BE2C (cell line): ENCODE results near the gene METTL16.
A peak's percentile ranks its signal among the peaks of the same experiment; 100 is the strongest.

Source experiments
- DNase-seq: peaks from one replicate; pipeline ENCODE4 v3.0.0-alpha.2; 2020
- H3K27me3 ChIP-seq: fragments of 250-450 bp; sonication (Bioruptor Pico); 2 replicates; pipeline ENCODE4 v1.5.1; 2020; ENCODE audit warnings: mild to moderate bottlenecking
- H3K36me3 ChIP-seq: fragments of 250-450 bp; sonication (Bioruptor Pico); 2 replicates; pipeline ENCODE4 v1.5.1; 2020; ENCODE audit warnings: mild to moderate bottlenecking
- H3K4me1 ChIP-seq: fragments of 250-450 bp; sonication (Bioruptor Pico); 2 replicates; pipeline ENCODE4 v1.5.1; 2020
- H3K4me3 ChIP-seq: 2 replicates; pipeline ENCODE4 v1.5.1; 2011; ENCODE audit warnings: low read depth, low read length
- H3K9me3 ChIP-seq: fragments of 250-450 bp; sonication (Bioruptor Pico); 2 replicates; pipeline ENCODE4 v1.5.1; 2020
- TF ChIP-seq, protein P1 (sequence below): IDR thresholded peaks from 2 replicates; pipeline ENCODE4 v1.5.1; 2012; ENCODE audit warnings: mild to moderate bottlenecking, low read depth, low read length

METTL16 gene

DNA sequence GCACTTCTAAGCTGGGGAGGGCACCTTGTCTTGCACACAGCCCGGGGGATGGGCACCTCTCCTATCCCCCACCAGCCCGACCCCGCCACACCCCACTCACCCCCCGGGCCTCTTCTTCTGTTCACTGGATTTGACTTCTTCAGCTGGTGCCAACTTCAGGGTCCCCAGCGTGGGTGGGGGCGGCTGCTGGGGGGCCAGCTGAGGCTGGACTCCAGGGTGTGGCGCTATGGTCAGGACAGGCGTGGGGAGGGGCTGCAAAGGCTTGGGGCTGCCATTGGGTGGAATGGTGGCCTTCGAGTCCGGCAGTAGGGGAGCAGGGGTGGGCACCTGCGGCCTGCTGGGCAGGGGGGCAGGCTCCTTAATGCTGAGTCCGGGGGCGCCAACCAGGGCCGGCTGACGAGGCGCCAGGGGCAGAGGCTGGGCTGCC is 116.9 kb downstream of the METTL16 start:
- TF ChIP-seq, protein P1, sequence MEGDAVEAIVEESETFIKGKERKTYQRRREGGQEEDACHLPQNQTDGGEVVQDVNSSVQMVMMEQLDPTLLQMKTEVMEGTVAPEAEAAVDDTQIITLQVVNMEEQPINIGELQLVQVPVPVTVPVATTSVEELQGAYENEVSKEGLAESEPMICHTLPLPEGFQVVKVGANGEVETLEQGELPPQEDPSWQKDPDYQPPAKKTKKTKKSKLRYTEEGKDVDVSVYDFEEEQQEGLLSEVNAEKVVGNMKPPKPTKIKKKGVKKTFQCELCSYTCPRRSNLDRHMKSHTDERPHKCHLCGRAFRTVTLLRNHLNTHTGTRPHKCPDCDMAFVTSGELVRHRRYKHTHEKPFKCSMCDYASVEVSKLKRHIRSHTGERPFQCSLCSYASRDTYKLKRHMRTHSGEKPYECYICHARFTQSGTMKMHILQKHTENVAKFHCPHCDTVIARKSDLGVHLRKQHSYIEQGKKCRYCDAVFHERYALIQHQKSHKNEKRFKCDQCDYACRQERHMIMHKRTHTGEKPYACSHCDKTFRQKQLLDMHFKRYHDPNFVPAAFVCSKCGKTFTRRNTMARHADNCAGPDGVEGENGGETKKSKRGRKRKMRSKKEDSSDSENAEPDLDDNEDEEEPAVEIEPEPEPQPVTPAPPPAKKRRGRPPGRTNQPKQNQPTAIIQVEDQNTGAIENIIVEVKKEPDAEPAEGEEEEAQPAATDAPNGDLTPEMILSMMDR = no peak
- peaks cover 21% of the 10 kb centered on the region for H3K4me1 ChIP-seq
- H3K4me3 ChIP-seq = no peak overlapping the region
- DNase-seq = no peak
- H3K27me3 ChIP-seq = no peaks in the 10 kb centered on the region
- H3K9me3 ChIP-seq = no peaks in the 10 kb centered on the region
- H3K36me3 ChIP-seq = peaks cover 6% of the 10 kb centered on the region

DNA sequence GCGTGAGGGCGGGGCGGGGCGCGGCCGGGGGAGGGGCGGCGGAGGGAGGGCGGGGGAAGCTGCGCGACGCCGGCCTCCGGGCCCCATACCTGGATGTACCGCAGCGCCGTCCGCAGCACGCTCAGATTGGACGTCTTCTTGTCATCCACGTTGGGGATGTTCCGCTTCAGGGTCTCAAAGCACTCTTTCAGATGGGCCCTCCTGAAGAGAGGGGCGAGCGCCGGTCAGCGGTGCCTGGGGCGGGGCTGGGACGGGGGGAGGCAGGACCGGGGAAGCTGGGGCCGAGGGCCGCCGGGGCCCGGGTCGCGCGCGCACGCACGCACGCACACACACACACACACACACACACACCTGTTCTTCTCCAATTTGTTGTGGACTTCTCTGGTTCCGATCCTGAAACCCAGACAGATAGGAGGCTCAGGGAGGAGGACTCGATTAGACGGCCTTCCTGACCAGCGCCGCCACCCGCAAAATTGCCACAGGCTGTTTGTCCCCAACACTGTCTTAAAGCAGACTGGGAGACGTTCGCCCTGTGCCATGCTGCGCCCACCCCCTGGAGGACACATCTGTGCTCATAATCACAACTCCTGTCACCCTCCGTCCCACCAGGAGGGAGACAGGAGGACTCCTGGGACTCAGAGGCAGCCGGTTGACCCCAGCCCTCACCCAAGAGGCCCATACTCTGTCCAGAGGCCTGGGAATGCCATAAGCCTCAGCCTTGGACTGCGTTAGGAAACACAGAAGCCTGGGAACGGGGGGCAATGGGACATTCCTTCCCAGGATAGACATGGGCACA is 117.5 kb downstream of the METTL16 start:
- DNase-seq = no peak
- Histone ChIP-seq H3K4me3 (no peak overlapping the region), H3K27me3 (no peaks in the 10 kb centered on the region), H3K9me3 (no peaks in the 10 kb centered on the region), H3K36me3 (peaks cover 6% of the 10 kb centered on the region), H3K4me1 (peaks cover 21% of the 10 kb centered on the region)
- TF ChIP-seq, protein P1 = no peak

DNA sequence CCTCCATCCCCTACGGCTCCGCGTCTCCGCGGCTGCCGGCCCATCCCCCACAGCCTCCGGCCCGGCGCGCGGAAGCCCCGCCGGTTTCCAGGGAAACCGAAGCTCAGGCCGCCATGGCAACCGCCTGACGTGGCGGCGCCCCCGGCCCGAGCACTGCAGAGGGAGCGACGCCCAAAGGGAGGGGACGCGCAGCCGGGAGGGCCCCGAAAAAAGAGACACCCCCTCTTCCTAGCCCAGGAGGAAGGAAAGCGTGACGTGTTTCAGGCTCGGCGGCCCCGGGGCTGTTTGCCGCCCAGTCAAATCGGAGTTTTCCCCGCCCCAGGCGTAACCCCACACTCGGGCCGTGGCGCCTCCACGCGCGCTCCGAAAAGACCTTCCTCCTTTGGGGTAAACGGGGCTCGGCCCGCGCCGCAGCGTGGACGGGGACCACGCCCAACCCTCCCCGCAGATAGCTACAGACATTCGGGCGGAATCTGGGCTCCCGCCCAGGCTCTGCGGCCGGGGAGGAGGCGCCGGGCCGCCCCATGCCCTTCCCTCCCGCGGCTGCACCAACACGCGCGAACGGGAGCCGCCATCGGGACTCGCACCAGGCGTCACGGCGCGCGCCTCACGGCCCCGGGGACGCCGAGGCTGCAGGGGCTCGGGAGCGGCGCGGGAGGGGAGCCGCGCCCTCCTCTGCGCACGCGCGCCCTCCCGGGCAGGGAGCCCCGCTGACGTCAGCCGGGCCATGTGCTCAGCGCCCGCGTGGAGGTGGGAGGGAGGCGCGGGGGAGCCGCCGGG is 118.3 kb downstream of the METTL16 start:
- no peaks in the 10 kb centered on the region for H3K9me3 ChIP-seq
- TF ChIP-seq, protein P1 = no peak
- H3K4me3 ChIP-seq = peak overlapping the region; percentile 59
- H3K4me1 ChIP-seq = peaks cover 18% of the 10 kb centered on the region
- no peaks in the 10 kb centered on the region for H3K27me3 ChIP-seq
- peaks cover 6% of the 10 kb centered on the region for H3K36me3 ChIP-seq
- peak; percentile 87 for DNase-seq

DNA sequence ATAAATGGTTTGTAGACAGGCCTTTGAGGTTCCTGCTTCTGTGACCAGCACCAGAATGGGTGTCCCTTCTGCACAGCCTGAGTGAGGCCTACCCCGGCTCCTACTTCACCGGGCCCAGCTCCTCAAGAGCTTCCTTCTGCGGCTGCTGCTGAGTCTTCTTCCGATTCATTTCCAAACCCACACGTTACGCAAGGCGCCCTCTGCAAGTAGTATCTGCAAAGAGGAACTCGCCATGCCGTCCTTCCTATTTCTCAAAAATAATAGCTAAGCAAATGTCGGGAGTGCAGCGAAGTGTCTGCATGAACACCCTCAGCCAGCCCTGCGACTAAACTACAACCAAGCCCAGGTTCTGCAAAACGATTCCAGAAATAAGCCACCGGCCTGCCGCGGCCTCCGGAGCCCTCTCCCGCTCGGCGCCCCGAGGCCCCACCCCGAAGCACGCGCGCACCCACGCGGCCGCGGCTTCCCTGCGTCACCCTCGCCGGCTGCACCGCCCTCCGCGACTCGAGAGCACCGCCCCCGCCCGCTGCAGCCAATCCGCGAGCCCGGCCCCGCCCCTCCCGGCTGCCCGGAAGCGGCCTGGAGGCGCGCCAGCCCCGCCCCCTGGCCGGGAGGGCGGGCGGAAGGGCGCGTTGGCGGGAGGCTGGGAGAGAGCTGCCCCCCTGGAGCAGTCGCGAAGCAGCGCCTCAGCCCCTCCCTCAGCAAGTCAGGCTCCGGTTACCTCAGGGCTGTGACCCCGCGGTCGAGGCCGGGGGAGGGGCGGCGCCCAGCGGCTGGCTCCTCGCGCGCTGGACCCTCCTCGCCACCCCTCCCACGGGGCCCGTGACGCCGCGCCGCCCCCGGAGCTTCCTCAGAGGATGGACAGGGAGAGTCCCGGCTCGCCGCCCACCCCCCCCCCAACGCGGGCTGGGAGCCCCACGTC is 119.2 kb downstream of the METTL16 start:
- Histone ChIP-seq H3K4me1 (peaks cover 11% of the 10 kb centered on the region), H3K9me3 (no peaks in the 10 kb centered on the region), H3K27me3 (no peaks in the 10 kb centered on the region), H3K36me3 (peaks cover 6% of the 10 kb centered on the region), H3K4me3 (peak overlapping the region; percentile 59)
- peak; percentile 89 for DNase-seq
- TF ChIP-seq, protein P1 = no peak

DNA sequence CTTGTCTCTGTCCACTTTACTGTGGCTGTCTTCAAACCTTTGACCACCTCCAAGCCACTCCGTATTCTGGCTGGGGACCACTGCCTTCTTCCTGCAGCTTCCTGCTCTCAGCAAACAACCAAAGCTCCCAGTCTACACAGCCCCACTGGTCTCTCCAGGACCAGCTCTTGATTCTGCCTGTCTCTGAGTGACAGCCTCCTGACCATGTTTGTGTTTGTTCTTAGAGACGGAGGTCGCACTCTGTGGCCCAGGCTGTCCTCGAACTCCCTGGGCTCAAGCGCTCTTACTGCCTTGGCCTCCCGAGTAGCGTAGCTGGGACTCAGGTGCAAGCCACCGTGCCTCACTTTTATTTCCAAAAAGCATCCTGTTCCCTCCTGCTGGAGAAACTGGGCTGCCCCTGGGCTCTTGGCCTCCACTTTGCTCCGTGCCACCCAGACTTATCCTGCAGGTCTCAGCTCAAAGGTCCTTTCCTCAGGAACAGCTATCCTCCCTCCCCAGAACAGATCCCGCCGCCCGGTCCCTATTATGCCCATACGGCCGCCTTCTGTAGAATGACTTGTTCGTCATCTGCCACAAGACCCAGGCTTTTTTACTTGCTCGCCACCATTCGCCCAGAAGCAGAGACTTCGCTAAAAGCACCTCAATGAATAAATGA is 120.0 kb downstream of the METTL16 start:
- Histone ChIP-seq H3K27me3 (no peaks in the 10 kb centered on the region), H3K4me3 (peak overlapping the region; percentile 50), H3K36me3 (peaks cover 9% of the 10 kb centered on the region), H3K4me1 (peaks cover 11% of the 10 kb centered on the region), H3K9me3 (no peaks in the 10 kb centered on the region)
- TF ChIP-seq, protein P1 = no peak
- no peak for DNase-seq
